Stimulated activated CD4-positive, alpha-beta T cell treated with anti-CD3 and anti-CD28 coated beads, TNF-alpha, amount 100 ng/mL, for 1 hour (primary cell): ENCODE measurements around the gene SLFN13.
A peak's percentile ranks its signal among the peaks of the same experiment; 100 is the strongest.
"Not testable (repeated sequence)": the region's sequence is repeated elsewhere in the genome, so short reads cannot be mapped to it uniquely, and the experiment has no call there.

Experiments
- DNase-seq, 3 donors: peaks; one replicate each; pipeline ENCODE4 v3.0.0-alpha.2; 2020; ENCODE audit warnings: low read depth in 3 of 3, low spot score in 1 of 3

The SLFN13 gene

DNA sequence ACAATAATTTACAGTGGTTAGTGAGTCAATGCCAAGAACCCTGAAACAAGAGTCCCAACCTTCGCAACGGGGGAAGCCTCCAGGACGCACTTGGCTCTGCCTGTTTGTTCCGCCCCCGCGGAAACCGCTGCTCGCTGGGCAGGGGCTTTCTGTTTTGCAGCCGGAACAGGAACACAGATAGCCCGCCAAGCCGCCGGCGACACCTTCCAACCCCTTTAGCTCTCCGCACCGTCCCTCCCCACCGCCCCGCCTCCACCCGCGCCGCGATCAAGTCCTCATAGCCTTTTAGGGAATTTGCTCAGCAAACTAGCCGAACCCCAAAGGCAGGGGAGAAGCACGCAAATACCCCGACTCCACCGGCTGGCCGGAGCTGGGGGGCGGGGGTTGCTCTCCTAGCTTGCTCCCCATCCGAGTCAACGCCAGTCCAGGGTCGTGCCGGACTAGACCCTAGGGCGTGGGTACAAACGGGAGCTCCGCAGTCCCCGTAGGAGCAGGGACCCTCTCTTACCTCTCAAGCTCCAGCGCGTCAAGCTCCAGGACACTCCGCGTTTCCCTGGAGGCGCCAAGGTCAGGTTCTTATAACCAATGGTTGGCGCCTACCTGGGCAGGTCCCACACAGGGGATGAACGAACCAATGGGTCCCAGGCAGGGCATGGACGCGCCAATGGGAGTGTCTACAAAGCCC, at the start of gene SLFN13:
Gene SLFN13, minus strand, starts transcription at position 553 of the 685 bp plus-strand sequence. CDS start 3,086 bp downstream, outside the sequence.
- DNase-seq = peak; percentile 61 to 71 (median 71)

DNA sequence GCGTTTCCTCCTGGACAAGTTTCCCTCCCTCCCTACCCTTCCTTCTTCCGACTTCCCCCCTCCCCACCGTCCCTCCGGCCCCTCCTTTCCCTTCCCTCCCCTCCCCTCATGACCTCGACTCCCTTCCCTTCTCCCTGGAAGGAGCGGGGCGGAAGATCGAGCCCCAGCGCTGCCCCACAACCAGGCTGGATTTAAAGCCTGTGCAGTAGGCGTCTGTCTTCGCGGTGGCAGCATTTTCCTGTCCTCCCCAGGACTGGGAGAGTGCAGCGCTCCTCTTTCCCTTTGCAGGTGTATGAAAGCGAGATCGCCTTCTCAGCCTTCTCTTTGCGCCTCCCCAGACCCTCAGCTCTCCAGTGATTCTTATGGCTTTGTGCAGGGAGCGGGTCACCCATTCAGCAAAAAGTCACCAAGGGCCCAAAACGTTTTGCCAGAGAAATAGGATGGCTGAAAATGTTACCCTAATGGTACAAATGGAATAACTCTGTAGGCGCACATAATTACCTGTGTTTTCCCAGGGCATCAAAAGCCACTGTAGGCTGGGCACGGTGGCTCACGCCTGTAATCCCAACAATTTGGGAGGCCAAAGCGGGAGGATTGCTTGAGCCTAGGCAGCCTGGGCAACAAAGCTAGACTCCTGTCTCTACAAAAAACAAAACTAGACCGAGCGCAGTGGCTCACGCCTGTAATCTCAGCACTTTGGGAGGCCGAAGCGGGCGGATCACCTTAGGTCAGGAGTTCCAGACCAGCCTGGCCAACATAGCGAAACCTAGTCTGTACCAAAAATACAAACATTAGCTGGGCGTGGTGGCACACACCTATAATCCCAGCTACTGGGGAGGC, 48.1 kb upstream of the SLFN13 start:
- no peak for DNase-seq

GRCh38 chr17:35493040-35493439, 44.5 kb upstream of the SLFN13 start:
- no peak for DNase-seq

DNA sequence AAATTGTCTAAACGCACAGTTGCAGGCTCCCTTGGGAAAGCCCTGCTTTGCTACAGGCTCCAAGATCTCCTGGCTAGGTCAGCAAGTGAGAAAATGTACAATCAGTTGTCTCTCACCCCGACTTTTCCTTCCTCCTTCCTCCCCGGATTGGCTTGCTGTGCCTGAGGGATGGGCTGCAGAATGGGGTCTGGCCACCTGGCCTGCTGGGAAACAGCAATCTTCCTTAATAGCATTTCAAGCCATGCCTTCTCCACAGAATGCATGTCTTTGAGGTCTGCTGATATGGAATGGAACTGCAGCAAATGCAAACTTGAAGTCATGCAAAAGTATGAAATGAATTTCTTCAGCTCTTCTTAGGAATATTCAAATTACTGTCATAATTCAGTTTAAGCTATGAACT, 42.9 kb upstream of the SLFN13 start:
- no peak for DNase-seq

- DNase-seq = no peak
Measured at GRCh38 chr17:35489944-35490343, 41.4 kb upstream of the SLFN13 start.

DNA sequence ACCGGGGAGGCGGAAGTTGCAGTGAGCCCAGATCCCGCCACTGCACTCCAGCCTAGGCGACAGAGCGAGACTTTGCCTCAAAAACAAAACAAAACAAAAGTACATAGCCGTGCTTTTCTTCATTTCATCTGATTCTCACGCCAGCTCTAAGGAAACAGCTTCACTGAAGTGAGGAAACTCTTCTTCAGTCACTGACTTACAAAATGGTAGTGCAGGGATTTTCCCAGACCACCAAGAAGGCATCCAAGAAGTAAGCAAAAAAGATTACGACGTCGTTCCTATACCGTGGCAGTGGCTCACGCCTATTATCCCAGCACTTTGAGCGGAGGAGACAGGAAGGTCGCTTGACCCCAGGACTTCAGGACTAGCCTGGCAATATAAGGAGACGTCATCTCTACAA, 40.4 kb upstream of the SLFN13 start:
- no peak for DNase-seq

DNA sequence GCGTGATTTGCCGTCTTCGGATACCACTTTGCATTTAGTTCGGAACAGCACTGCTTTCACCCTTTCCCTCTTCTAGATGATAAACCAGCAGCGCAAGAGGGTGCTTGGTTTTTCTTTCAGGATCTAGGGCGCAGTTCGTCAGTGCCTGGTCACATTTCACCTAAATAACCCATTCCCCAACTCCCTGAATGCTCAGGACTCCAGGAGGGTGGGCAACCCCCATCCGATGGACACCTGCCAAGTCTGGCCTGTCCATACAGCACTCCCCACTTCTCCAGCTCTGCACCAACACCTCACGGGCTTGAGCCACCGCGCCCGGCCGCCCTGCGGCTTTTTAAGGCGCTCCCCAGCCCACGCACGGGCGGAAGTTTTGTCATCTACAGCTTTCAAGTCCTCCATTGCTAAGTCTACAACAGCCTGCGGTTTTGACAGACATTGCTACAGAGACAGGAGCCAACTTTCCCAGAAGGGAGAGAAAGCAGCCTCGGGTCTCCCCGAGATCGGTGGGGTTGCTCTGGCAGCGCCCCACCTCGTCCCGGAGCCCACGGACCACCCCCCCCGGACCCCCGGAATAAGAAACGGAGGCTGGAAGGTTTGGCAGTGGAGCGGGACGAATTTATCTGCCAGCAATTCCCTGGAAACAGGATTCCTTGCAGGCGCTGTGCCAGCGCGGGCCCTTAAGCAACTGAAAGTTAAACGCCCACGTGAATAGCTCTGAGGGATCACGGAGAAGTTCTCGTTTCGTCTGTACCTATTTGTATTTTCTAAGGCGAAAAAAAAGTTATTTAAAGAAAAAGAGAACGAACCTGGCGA, 38.6 kb upstream of the SLFN13 start:
- peak; percentile 37 to 67 (median 47) for DNase-seq

- no peak for DNase-seq
Measured at GRCh38 chr17:35479271-35479670, 30.7 kb upstream of the SLFN13 start.

DNA sequence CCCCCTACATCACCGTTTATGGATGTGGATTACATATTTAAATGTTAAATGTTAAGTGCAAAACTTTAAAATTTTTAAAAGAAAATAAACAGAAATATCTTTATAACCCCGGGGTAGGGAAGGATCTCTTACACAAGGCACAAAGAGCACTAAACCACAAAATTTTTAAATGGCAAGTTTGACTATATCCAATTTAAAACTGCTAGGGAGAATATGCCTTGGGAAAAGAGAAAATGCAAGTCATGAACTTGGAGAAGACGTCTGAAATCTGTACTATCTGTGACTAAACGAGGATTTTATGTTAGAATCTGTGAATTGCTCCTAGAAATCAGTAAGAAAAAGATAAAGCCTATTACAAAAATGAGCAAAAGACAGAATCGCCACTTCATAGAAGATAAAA, 28.7 kb upstream of the SLFN13 start:
- no peak for DNase-seq

GRCh38 chr17:35476283-35476820, 27.8 kb upstream of the SLFN13 start:
- DNase-seq = no peak

GRCh38 chr17:35468475-35468874, 19.9 kb upstream of the SLFN13 start:
- no peak for DNase-seq

DNA sequence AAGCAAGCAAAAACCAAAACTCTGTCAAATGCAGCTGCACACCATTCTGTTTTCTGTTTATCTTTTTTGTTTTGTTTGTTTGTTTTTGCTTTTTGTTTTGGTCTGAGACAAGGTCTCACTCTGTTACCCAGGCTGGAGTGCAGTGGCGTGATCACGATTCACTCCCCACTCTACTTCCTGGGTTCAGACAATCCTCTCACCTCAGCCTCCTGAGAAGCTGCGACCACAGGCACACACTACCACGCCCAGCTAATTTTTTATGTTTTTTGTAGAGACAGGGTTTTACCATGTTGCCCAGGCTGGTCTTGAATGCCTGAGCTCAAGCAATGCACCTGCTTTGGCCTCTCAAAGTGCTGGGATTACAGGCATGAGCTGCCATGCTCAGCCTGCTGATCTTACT, 19.3 kb upstream of the SLFN13 start:
- no peak for DNase-seq

DNA sequence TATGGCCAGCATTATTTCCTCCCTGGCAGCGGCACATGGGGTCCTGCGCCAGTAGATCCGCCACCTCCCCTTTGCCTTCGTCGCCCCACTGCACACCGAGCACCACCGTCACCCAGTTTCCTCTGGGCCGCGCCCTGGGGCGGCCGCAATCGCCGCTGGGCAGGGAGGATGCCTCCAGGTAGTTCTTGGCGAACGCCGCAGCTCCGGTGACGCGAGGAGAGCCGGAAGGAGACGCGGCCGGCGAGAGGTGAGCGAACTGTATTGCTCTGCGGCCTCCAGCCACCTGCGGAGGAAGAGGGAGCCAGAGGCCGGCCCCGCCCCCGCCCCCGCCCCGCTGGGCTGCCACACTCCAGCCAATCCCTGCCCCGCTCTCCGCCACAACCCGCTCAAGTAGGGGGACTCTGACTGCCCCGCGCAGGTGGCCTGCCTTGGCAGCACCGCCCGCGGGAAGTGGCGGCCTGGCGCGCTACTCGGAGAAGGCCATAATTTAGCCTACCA, 11.8 kb upstream of the SLFN13 start:
- DNase-seq = peak in 2 of 3 donors; percentile 18

GRCh38 chr17:35454035-35454434, 5.5 kb upstream of the SLFN13 start:
- DNase-seq = not testable (repeated sequence)

DNA sequence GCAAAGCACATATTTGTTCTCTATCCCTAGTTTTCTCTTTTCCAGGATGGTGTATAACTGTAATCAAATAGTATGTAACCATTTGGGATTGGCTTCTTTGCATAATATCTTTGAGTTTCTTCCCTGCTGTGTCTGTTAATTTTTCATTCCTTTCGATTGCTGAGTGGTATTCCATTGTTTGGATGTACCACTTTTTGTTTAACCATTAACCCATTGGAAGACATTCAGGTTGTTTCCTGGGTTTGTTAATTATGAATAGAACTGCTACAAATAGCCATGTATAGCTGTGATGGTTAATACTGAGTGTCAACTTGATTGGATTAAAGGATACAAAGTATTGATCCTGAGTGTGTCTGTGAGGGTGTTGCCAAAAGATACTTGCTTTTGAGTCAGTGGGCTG, 4.6 kb upstream of the SLFN13 start:
- no peak for DNase-seq

- DNase-seq = no peak
Measured at GRCh38 chr17:35449371-35449931, 885 bp upstream of the SLFN13 start.

DNA sequence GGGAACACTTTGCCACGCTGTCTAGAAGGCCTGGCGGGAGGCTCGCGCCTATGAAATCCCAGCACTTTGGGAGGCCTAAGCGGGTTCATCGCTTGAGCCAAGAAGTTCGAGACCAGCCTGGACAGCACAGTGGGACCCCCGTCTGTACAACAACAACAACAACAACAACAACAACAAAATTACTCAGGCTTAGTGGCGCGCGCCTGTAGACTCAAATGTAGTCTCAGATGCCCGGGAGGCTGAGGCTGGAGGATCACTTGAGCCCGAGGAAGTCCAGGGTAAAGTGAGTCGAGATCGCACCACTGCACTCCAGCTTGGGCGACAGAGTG, 297 bp upstream of the SLFN13 start:
- DNase-seq = no peak

DNA sequence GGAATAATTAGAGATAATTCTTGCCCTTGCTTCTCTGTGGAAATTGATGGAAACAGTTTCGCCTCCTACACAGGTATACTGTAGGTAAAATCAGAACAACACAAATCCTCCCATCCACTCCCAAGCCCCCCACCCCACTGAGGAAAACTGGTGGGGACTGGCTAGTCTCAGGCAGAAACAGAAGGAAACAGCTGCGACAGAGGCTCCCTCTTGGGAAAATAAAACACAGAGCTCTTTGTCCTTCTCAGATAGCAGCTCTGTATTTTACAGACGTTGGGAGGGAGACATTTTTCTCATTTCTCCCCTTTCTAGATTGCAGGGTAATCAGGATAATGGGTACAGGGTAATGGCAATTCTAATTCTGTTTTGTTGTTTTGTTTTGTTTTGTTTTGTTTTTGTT, 1.1 kb downstream of the SLFN13 start:
- DNase-seq = no peak

DNA sequence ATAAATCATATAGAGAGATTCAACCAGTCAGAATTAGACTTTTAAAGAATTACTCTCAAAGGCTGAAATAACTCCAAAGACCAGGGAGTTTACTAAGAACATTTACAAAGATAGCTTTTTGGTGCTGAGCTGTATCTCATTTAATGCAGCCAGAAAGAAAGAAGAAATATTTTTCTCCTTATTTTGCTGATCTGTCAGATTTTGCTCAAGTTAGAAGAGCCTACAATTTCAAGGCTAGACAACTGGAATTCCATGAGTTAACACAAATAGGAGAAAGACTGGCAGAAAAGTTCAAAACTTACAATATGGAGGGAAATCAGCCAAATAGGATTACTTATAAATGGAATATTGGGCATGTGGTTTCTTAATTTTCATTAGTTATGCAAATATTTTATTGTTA, 10.1 kb downstream of the SLFN13 start:
- no peak for DNase-seq

GRCh38 chr17:35433075-35433894, 15.3 kb downstream of the SLFN13 start:
- DNase-seq = peak; percentile 23 to 50 (median 24)
